ENCODE measurements around the gene SPATA31A3.
"Not testable (repeated sequence)": the region's sequence is repeated elsewhere in the genome, so short reads cannot be mapped to it uniquely, and the experiment has no call there.

The SPATA31A3 gene

GRCh38 chr9:66992450-66992849, at the start of gene SPATA31A3:
SPATA31A3 (minus strand) TSS chr9:66992550; CDS start chr9:66992521, 29 bp downstream.
- DNase-seq, result not testable (repeated sequence)

GRCh38 chr9:66952576-66952975, 39.8 kb downstream of the SPATA31A3 start:
- DNase-seq, result not testable (repeated sequence)

- DNase-seq, result not testable (repeated sequence)
Measured at GRCh38 chr9:66942400-66943155, 49.8 kb downstream of the SPATA31A3 start.

- DNase-seq, result not testable (repeated sequence)
Measured at GRCh38 chr9:66939878-66940830, 52.2 kb downstream of the SPATA31A3 start.

- not testable (repeated sequence) for DNase-seq
Measured at GRCh38 chr9:66938322-66938721, 54.0 kb downstream of the SPATA31A3 start.

- not testable (repeated sequence) for DNase-seq
Measured at GRCh38 chr9:66937662-66938061, 54.7 kb downstream of the SPATA31A3 start.

Data from activated T-cell treated with anti-CD3 and anti-CD28 coated beads for 4 hours (primary cell).